Muscle of leg (tissue), 11 donors: ENCODE measurements around the gene ALK. TPM values are rescaled to one million over a fixed set of nuclear protein-coding genes. Genes with fewer than 3 reads are reported as not detected.

Experiments
- DNase-seq: peaks from one replicate; pipeline ENCODE4 v3.0.0; 2013
- H3K27ac ChIP-seq: one replicate; pipeline ENCODE4 v1.5.1; 2013; ENCODE audit warnings: mild to moderate bottlenecking, low read length, control low read depth
- H3K27me3 ChIP-seq: one replicate; pipeline ENCODE4 v1.6.1; 2013; ENCODE audit warnings: low read length; ENCODE audit not compliant: control insufficient read depth, insufficient read depth
- H3K36me3 ChIP-seq: one replicate; pipeline ENCODE4 v1.6.1; 2013; ENCODE audit warnings: low read length; ENCODE audit not compliant: control insufficient read depth, insufficient read depth
- H3K4me1 ChIP-seq: one replicate; pipeline ENCODE4 v1.6.1; 2013; ENCODE audit warnings: low read length; ENCODE audit not compliant: control insufficient read depth, insufficient read depth
- H3K4me3 ChIP-seq: one replicate; pipeline ENCODE4 v1.5.1; 2013; ENCODE audit warnings: low read length, control low read depth
- H3K9me3 ChIP-seq: replicated peaks from 2 replicates; pipeline ENCODE4 v1.6.1; 2013; ENCODE audit warnings: low read depth, low read length; ENCODE audit not compliant: control insufficient read depth
- WGBS: methylation state at CpG from one replicate; pipeline ENCODE4 v1.1.5; 2013; ENCODE audit warnings: missing lambda C conversion rate; ENCODE audit not compliant: insufficient coverage; 5-methylcytosine and 5-hydroxymethylcytosine counted together
- polyA plus RNA-seq, 8 donors: library from polyadenylated mRNA; unstranded; fragments of 120-200 nt; gene quantifications; one replicate each; pipeline versions ENCODE4 v1.2.1 to v1.2.3, GENCODE V29; 2013; ENCODE audit warnings: inconsistent platforms in 1 of 8, low replicate concordance in 1 of 8; ENCODE audit not compliant: insufficient read length in 8 of 8, insufficient read depth in 1 of 8
- total RNA-seq: library from RNA; stranded (reverse); fragments of 120-200 nt; gene quantifications from one replicate; pipeline ENCODE4 v1.2.4, GENCODE V29; 2013

Gene ALK
- total and polyA plus RNA-seq, 9 donors: 0.04 to 0.29 (median 0.09) TPM

DNA sequence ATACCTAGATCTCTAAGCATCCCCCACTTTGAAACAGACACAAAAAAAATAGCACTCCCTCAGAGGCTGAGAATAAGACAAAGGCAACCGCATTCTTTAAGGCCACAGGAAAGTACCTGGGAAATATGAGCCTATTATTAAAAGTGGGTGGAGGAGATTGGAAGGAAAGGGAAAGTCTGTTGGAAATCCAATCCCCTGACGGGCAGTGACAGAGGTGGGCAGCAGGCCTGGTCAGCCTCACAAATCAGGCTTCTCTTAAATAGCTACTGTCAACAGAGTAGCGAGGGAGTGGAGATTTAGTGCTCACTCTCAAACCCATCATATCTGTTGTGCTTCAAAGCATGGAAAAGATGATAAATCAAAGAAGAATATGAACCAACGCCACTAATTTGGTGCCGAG lies 324.4 kb downstream of the ALK start:
- H3K4me3 ChIP-seq: no peak overlapping the region
- DNase-seq: no peak
- no peaks in the 10 kb centered on the region for H3K4me1 ChIP-seq
- H3K36me3 ChIP-seq: no peaks in the 10 kb centered on the region
- no CpG with 5 or more reads among the region's 5 CpGs for WGBS
- H3K27ac ChIP-seq: no peak overlapping the region
- no peaks in the 10 kb centered on the region for H3K27me3 ChIP-seq
- no peaks in the 10 kb centered on the region for H3K9me3 ChIP-seq

DNA sequence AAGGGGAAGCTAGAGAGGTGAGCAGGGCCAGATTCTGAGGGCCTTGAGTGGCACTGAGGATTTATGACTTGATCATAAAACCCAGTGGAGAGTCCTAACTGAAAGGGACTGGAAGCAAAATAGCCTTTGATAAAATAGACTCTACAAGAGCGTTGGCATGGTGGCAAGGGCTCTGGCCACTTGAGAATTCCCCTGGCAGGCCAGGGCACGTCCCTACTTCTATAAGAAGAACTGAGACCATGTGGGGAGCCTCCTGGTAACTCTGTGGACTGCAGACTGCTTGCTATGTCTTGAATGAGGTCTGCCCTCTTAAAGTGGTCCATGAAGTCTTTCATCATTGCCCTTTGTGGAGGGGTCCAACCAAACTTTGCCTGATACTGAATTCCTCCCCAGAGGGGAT lies 324.8 kb downstream of the ALK start:
- Histone ChIP-seq H3K9me3 (no peaks in the 10 kb centered on the region), H3K27ac (no peak overlapping the region), H3K27me3 (no peaks in the 10 kb centered on the region), H3K4me1 (no peaks in the 10 kb centered on the region), H3K36me3 (no peaks in the 10 kb centered on the region), H3K4me3 (no peak overlapping the region)
- no peak for DNase-seq
- WGBS: 45% methylated on average over 2 of the region's 2 CpGs

DNA sequence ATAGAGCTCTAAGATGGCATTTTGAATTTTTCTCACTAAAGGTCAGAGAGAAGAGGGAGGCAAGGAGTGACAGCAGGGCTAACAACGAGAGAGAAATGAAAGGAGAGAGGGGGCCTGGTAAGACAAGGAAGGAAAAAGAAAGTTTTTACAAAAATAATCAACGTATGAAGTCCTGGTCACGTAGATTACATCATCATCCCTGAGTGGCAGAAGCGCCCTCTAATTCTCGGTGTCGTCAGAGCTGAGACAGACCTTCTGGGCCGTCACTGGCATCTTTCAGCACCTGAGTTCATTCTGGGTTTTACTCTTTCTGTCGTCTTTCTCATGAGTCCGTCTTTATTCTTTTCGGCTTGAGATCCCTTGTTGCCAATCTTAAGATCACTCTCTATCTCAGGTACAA lies 329.8 kb downstream of the ALK start:
- WGBS: 83% methylated on average over 9 of the region's 10 CpGs
- no peaks in the 10 kb centered on the region for H3K9me3 ChIP-seq
- H3K27ac ChIP-seq: no peak overlapping the region

GRCh38 chr2:29590211-29590610 lies 331.2 kb downstream of the ALK start:
- no peaks in the 10 kb centered on the region for H3K27me3 ChIP-seq
- no peaks in the 10 kb centered on the region for H3K36me3 ChIP-seq
- H3K9me3 ChIP-seq: no peaks in the 10 kb centered on the region
- no peak for DNase-seq
- H3K4me3 ChIP-seq: no peak overlapping the region
- no peak overlapping the region for H3K27ac ChIP-seq
- no peaks in the 10 kb centered on the region for H3K4me1 ChIP-seq
- 98% methylated on average over 5 of the region's 7 CpGs for WGBS

More for the DNA sequence above, 329.8 kb downstream of the ALK start:
- Histone ChIP-seq H3K4me1 (no peaks in the 10 kb centered on the region), H3K27me3 (no peaks in the 10 kb centered on the region), H3K4me3 (no peak overlapping the region), H3K36me3 (no peaks in the 10 kb centered on the region)
- DNase-seq: no peak

GRCh38 chr2:29589440-29590103 lies 331.8 kb downstream of the ALK start:
- no peaks in the 10 kb centered on the region for H3K4me1 ChIP-seq
- H3K27me3 ChIP-seq: no peaks in the 10 kb centered on the region
- no peaks in the 10 kb centered on the region for H3K9me3 ChIP-seq
- no peak for DNase-seq
- no peaks in the 10 kb centered on the region for H3K36me3 ChIP-seq
- H3K4me3 ChIP-seq: no peak overlapping the region
- no peak overlapping the region for H3K27ac ChIP-seq
- WGBS: 100% methylated on average over 1 of the region's 5 CpGs

- H3K4me3 ChIP-seq: no peak overlapping the region
- H3K27ac ChIP-seq: no peak overlapping the region
- no peaks in the 10 kb centered on the region for H3K4me1 ChIP-seq
- H3K27me3 ChIP-seq: no peaks in the 10 kb centered on the region
- no peaks in the 10 kb centered on the region for H3K36me3 ChIP-seq
- no peaks in the 10 kb centered on the region for H3K9me3 ChIP-seq
- WGBS: no CpG with 5 or more reads among the region's 5 CpGs
- no peak for DNase-seq
Measured at GRCh38 chr2:29587402-29588190, 333.8 kb downstream of the ALK start.

DNA sequence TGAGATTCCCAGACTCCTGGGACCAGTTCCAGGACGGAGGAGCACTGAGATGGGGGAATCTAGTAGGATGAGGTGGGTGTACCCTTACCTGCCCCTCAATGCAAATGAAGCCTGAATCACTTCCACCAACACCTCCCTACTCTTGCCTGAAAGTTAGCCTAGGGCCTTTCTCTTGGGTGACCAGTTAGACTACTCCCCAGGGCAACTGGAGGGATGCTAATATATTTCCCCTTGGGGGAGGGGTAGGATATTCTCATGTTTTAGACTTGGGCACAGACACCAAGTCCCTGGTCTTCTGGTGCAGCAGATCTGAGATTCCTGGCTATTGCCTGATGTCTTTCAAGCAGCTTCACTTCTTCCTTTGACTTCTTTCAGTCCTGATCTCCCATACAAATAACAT lies 334.5 kb downstream of the ALK start:
- Histone ChIP-seq H3K4me1 (no peaks in the 10 kb centered on the region), H3K9me3 (no peaks in the 10 kb centered on the region), H3K27ac (no peak overlapping the region), H3K27me3 (no peaks in the 10 kb centered on the region), H3K4me3 (no peak overlapping the region), H3K36me3 (no peaks in the 10 kb centered on the region)
- no CpG with 5 or more reads among the region's 1 CpG for WGBS
- no peak for DNase-seq

- no peaks in the 10 kb centered on the region for H3K27me3 ChIP-seq
- WGBS: no CpG with 5 or more reads among the region's 1 CpG
- no peaks in the 10 kb centered on the region for H3K4me1 ChIP-seq
- H3K36me3 ChIP-seq: no peaks in the 10 kb centered on the region
- H3K4me3 ChIP-seq: no peak overlapping the region
- no peak overlapping the region for H3K27ac ChIP-seq
- H3K9me3 ChIP-seq: no peaks in the 10 kb centered on the region
- no peak for DNase-seq
Measured at GRCh38 chr2:29583548-29584156, 337.7 kb downstream of the ALK start.

GRCh38 chr2:29583104-29583503 lies 338.3 kb downstream of the ALK start:
- H3K4me3 ChIP-seq: no peak overlapping the region

DNA sequence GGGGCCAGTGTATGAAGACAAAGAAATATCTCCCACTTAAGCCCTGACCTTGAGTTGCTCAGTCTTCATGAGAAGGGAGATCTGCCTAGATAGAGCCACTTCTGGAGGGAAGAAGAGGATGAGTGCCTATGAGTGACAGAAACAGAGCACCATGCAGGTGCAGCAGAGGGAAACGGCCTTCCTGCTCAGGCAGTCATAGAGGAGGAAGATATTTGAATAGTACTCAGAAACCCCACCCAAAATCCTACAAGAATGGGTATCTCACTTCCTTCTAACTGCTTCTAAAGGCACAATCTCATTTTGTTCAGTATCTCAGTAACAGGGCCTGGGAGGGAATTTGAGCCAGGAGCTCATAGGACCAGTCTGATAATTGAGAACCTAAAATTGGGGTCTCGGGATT lies 339.3 kb downstream of the ALK start:
- WGBS: 89% methylated on average over 1 of the region's 2 CpGs
- Histone ChIP-seq H3K27me3 (no peaks in the 10 kb centered on the region), H3K27ac (no peak overlapping the region), H3K9me3 (no peaks in the 10 kb centered on the region), H3K4me3 (no peak overlapping the region), H3K4me1 (no peaks in the 10 kb centered on the region), H3K36me3 (no peaks in the 10 kb centered on the region)
- no peak for DNase-seq

More at GRCh38 chr2:29583104-29583503, 338.3 kb downstream of the ALK start:
- Histone ChIP-seq H3K36me3 (no peaks in the 10 kb centered on the region), H3K9me3 (no peaks in the 10 kb centered on the region), H3K27ac (no peak overlapping the region), H3K27me3 (no peaks in the 10 kb centered on the region), H3K4me1 (no peaks in the 10 kb centered on the region)
- no peak for DNase-seq
- WGBS: no CpG with 5 or more reads among the region's 1 CpG
